IPS DF 4.7 (cell line): ENCODE results near the gene HDGF.

Source experiments
- DNase-seq: peaks from one replicate; pipeline ENCODE4 v3.0.0-alpha.2; 2013; ENCODE audit warnings: low spot score; ENCODE audit errors: extremely low read depth

The HDGF gene

DNA sequence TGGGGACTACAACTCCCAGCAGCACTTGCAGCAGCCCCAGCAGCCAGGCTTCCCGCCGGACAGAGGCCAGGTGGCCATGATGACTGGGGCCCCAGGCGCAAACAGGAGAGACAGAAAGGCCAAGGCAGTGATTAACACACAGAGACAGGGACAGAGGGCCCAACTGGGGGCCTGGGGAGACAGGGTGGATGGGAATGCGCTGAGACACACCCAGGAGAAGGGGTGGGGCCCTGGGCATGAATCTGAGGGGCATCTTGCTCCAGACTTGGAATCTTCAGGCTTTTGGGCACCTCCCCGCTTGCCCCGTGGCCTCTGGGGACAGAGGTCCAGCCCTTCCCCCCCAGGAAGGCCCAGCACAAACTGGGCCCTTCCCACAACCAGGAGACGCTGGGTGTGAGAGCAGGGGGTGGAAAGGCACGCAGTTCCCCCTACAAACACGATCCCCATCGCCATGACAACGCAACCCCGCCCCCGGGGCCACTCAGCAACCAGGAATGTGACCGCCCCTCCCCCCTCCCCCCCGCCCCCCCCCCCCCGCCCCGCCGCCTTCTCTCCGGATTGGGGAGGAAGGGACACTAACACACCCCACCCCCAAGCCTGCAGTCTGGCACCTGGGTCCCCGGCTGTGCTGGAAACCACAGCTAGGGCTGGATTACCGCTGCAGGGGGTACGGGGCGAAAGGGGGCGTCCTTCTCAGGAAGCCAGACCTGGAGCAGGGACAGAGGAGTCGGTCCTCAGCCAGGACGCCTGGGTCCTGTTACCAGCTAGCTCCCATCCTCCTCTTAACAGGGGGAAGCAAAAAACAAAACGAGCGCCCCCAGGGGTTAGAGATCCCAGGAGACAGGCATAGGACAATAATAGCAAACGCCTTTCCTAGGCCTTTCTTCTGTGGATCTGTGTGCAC lies 4.5 kb downstream of the HDGF start:
- no peak for DNase-seq

DNA sequence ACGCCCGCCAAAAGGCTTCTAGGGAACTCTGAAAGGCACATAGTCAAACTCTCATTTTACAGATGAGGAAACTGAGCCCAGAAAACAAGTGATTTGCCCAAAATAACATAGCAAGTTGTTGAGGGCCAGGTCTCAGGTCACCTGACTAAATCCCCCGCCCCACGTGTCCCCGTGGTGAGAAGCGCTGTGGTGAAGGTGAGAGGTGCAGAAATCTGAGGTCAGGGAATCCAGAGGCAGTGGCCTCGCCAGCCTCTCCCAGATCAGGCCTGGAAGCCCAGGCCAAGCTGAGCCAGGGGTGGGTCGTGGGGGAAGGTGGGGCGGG lies 5.1 kb downstream of the HDGF start:
- no peak for DNase-seq

- no peak for DNase-seq
Measured at GRCh38 chr1:156745881-156746280, 5.6 kb downstream of the HDGF start.

- DNase-seq = no peak
Measured at GRCh38 chr1:156744786-156745419, 6.6 kb downstream of the HDGF start.

GRCh38 chr1:156744344-156744743 lies 7.1 kb downstream of the HDGF start:
- DNase-seq = no peak

- DNase-seq = no peak
Measured at GRCh38 chr1:156743367-156744302, 7.8 kb downstream of the HDGF start.

- no peak for DNase-seq
Measured at GRCh38 chr1:156742801-156743200, 8.7 kb downstream of the HDGF start.

- no peak for DNase-seq
Measured at GRCh38 chr1:156742017-156742416, 9.5 kb downstream of the HDGF start.

- no peak for DNase-seq
Measured at GRCh38 chr1:156741481-156741983, 9.9 kb downstream of the HDGF start.

- peak; percentile 99 for DNase-seq
Measured at GRCh38 chr1:156740741-156741480, 10.6 kb downstream of the HDGF start, which contains the start of gene MRPL24. TSS of gene MRPL24 (minus strand) at chr1:156741088. CDS start at chr1:156738704, 2,384 bp downstream.

DNA sequence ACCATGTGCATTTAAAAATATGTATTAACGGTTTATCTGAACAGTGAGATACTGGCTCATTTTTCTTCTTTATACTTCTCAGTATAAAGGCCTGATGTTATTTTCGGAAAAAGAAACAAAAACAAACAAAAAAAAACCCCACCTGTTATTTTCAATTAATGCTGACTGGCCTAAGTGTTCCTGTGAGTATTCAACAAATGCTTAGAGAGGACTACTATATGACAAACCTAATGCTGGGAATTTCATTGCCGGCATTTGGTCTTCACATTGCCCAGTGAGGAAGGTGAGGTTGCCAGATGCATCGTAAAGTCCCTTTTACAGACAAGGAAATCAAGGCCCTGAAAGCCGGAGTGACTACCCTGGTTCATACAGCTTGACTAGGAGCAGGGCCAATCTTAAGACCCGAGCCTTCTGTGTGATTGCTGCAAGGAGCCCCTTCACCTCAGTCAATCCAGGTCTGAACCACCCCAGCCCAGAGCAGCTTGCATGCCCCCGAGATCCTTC lies 11.2 kb downstream of the HDGF start:
- DNase-seq = no peak

- no peak for DNase-seq
Measured at GRCh38 chr1:156738916-156739315, 12.6 kb downstream of the HDGF start.

DNA sequence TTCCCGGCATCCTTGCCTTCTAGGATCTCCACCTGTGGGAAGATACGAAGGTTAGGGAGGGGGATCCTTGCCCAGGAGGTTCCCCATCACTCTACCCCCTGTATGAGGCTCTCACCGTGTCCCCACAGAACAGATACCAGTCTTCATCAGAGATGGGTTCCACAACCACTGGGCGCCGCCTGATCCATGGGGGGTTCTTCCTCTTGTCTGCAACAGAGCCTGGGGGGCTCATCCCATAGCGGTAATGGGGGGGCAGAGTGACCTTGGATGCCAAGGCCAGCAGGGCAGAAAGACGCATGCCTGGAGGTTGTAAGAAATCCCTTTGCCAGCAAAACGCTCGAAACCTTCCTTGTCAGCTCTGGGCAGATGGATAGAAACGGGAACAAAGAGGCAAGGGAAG lies 13.1 kb downstream of the HDGF start:
- DNase-seq = no peak

- DNase-seq = no peak
Measured at GRCh38 chr1:156733989-156734584, 17.4 kb downstream of the HDGF start.

GRCh38 chr1:156728599-156729462 lies 22.6 kb downstream of the HDGF start, which contains the start of gene ISG20L2:
TSS of gene ISG20L2 (minus strand) at chr1:156728766. CDS start at chr1:156727652, 1,114 bp downstream.
- no peak for DNase-seq

DNA sequence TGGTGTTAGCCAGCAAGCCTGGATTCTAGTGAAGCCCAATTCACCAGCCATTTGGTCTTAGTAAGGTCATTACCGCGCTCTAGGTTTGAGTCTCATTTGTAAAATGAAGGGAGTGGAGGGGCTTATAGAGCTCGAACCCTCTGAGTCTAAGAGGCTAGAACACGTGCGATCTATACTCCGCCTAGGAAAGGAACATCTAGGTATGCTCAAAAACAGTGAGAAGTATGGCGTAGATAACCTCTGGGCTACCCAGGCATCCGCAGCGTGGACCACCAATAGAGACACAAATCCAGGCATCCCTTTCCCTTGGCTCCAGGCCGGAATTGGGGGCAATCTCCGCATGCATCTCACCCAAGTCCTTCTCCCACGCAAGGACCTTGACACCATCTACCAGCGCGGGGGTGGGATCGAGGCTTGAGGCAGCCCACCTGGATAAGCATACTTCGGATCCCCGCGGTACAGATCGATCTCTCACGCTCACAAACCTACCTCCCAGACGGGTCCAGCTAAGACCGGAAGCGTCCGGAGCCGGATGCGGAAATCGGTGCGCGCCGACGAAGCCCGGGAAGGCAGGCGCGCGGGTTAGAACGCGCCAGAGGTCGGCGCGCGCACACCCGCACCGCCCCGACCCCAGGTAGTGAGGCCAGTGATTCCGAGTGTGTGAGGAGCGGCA lies 23.4 kb downstream of the HDGF start, which contains the start of gene METTL25B:
Gene METTL25B, plus strand, starts transcription at position 544 of the 673 bp plus-strand sequence. CDS start 636 bp downstream, outside the sequence.
- no peak for DNase-seq

- no peak for DNase-seq
Measured at GRCh38 chr1:156727492-156727891, 24.0 kb downstream of the HDGF start.

GRCh38 chr1:156726549-156727226 lies 24.8 kb downstream of the HDGF start:
- DNase-seq = no peak
